Large intestine (tissue), 3 donors: ENCODE measurements around the gene LPIN3. TPM values are rescaled to one million over a fixed set of nuclear protein-coding genes. Genes with fewer than 3 reads are reported as not detected.

ENCODE experiments used
- DNase-seq, 2 donors: peaks; one replicate each; pipeline versions ENCODE4 v3.0.0 to v3.0.0-alpha.2; 2013
- H3K27ac ChIP-seq: one replicate; pipeline ENCODE4 v1.5.1; 2013; ENCODE audit warnings: low read length
- H3K27me3 ChIP-seq: 2 replicates; pipeline ENCODE4 v1.6.1; 2013; ENCODE audit warnings: low read length; ENCODE audit not compliant: control insufficient read depth, insufficient read depth
- H3K36me3 ChIP-seq: 2 replicates; pipeline ENCODE4 v1.6.1; 2013; ENCODE audit warnings: low read length; ENCODE audit not compliant: control insufficient read depth, insufficient read depth
- H3K4me1 ChIP-seq: one replicate; pipeline ENCODE4 v1.6.1; 2013; ENCODE audit warnings: low read length; ENCODE audit not compliant: control insufficient read depth, insufficient read depth
- H3K4me3 ChIP-seq: one replicate; pipeline ENCODE4 v1.5.1; 2013; ENCODE audit warnings: low read length
- H3K9me3 ChIP-seq: one replicate; pipeline ENCODE4 v1.6.1; 2013; ENCODE audit warnings: mild to moderate bottlenecking, low read depth, low read length, moderate library complexity; ENCODE audit not compliant: control insufficient read depth
- WGBS: methylation state at CpG from one replicate; pipeline ENCODE4 v1.1.5; 2013; ENCODE audit warnings: low lambda C conversion rate; ENCODE audit not compliant: insufficient coverage; 5-methylcytosine and 5-hydroxymethylcytosine counted together
- polyA plus RNA-seq: library from polyadenylated mRNA; unstranded; fragments of 120-200 nt; gene quantifications from one replicate; pipeline ENCODE4 v1.2.1, GENCODE V29; 2013

The LPIN3 gene
- polyA plus RNA-seq, 1 donor, result 54.5 TPM

- Histone ChIP-seq H3K4me3 (no peak overlapping the region), H3K27me3 (no peaks in the 10 kb centered on the region), H3K27ac (peak overlapping the region; percentile 83), H3K36me3 (no peaks in the 10 kb centered on the region), H3K9me3 (no peaks in the 10 kb centered on the region), H3K4me1 (peaks cover 35% of the 10 kb centered on the region)
- no CpG with 5 or more reads among the region's 1 CpG for WGBS
- peak in 1 of 2 donors; percentile 29 for DNase-seq
Observed at GRCh38 chr20:41320976-41321375, 19.6 kb upstream of the LPIN3 start.

GRCh38 chr20:41327178-41327577, 13.4 kb upstream of the LPIN3 start:
- peaks cover 10% of the 10 kb centered on the region for H3K4me1 ChIP-seq
- H3K36me3 ChIP-seq, result no peaks in the 10 kb centered on the region
- H3K4me3 ChIP-seq, result no peak overlapping the region
- H3K27me3 ChIP-seq, result no peaks in the 10 kb centered on the region
- no peaks in the 10 kb centered on the region for H3K9me3 ChIP-seq
- DNase-seq, result no peak
- no CpG with 5 or more reads among the region's 5 CpGs for WGBS
- no peak overlapping the region for H3K27ac ChIP-seq

- Histone ChIP-seq H3K27me3 (no peaks in the 10 kb centered on the region), H3K27ac (peak overlapping the region; percentile 31), H3K4me3 (no peak overlapping the region), H3K9me3 (no peaks in the 10 kb centered on the region), H3K36me3 (no peaks in the 10 kb centered on the region), H3K4me1 (peaks cover 4% of the 10 kb centered on the region)
- no CpG with 5 or more reads among the region's 14 CpGs for WGBS
- DNase-seq, result peak in 1 of 2 donors; percentile 26
Observed at GRCh38 chr20:41329435-41330342, 10.9 kb upstream of the LPIN3 start.

GRCh38 chr20:41330343-41330720, 10.3 kb upstream of the LPIN3 start:
- no peak for DNase-seq
- Histone ChIP-seq H3K4me3 (no peak overlapping the region), H3K27me3 (no peaks in the 10 kb centered on the region), H3K4me1 (peaks cover 4% of the 10 kb centered on the region), H3K9me3 (no peaks in the 10 kb centered on the region), H3K27ac (no peak overlapping the region), H3K36me3 (no peaks in the 10 kb centered on the region)
- WGBS, result no CpG with 5 or more reads among the region's 5 CpGs

GRCh38 chr20:41330941-41331340, 9.7 kb upstream of the LPIN3 start:
- no CpG with 5 or more reads among the region's 1 CpG for WGBS

GRCh38 chr20:41331731-41332130, 8.9 kb upstream of the LPIN3 start:
- Histone ChIP-seq H3K4me3 (no peak overlapping the region), H3K9me3 (no peaks in the 10 kb centered on the region), H3K36me3 (no peaks in the 10 kb centered on the region), H3K27ac (no peak overlapping the region), H3K4me1 (peaks cover 4% of the 10 kb centered on the region), H3K27me3 (no peaks in the 10 kb centered on the region)
- no peak for DNase-seq
- WGBS, result no CpG with 5 or more reads among the region's 4 CpGs

More at GRCh38 chr20:41330941-41331340, 9.7 kb upstream of the LPIN3 start:
- H3K36me3 ChIP-seq, result no peaks in the 10 kb centered on the region
- no peaks in the 10 kb centered on the region for H3K9me3 ChIP-seq
- no peak overlapping the region for H3K27ac ChIP-seq
- H3K4me3 ChIP-seq, result no peak overlapping the region
- peaks cover 4% of the 10 kb centered on the region for H3K4me1 ChIP-seq
- DNase-seq, result no peak
- no peaks in the 10 kb centered on the region for H3K27me3 ChIP-seq

- Histone ChIP-seq H3K4me1 (peaks cover 4% of the 10 kb centered on the region), H3K4me3 (no peak overlapping the region), H3K36me3 (no peaks in the 10 kb centered on the region), H3K9me3 (no peaks in the 10 kb centered on the region), H3K27ac (no peak overlapping the region), H3K27me3 (no peaks in the 10 kb centered on the region)
- DNase-seq, result no peak
- WGBS, result no CpG with 5 or more reads among the region's 2 CpGs
Observed at GRCh38 chr20:41334036-41334435, 6.6 kb upstream of the LPIN3 start.

GRCh38 chr20:41334443-41335421, 5.9 kb upstream of the LPIN3 start:
- DNase-seq, result no peak
- H3K27ac ChIP-seq, result no peak overlapping the region

GRCh38 chr20:41335591-41335990, 5.0 kb upstream of the LPIN3 start:
- H3K27me3 ChIP-seq, result no peaks in the 10 kb centered on the region
- no peaks in the 10 kb centered on the region for H3K9me3 ChIP-seq
- H3K36me3 ChIP-seq, result no peaks in the 10 kb centered on the region
- H3K4me3 ChIP-seq, result no peak overlapping the region
- H3K4me1 ChIP-seq, result peaks cover 7% of the 10 kb centered on the region
- no peak overlapping the region for H3K27ac ChIP-seq
- WGBS, result no CpG with 5 or more reads among the region's 1 CpG
- no peak for DNase-seq

More at GRCh38 chr20:41334443-41335421, 5.9 kb upstream of the LPIN3 start:
- no peaks in the 10 kb centered on the region for H3K36me3 ChIP-seq
- H3K9me3 ChIP-seq, result no peaks in the 10 kb centered on the region
- peaks cover 5% of the 10 kb centered on the region for H3K4me1 ChIP-seq
- WGBS, result 100% methylated on average over 1 of the region's 15 CpGs
- no peak overlapping the region for H3K4me3 ChIP-seq
- no peaks in the 10 kb centered on the region for H3K27me3 ChIP-seq
